ENCODE measurements around the gene CDH2. TPM values are rescaled to one million over a fixed set of nuclear protein-coding genes. Genes with fewer than 3 reads are reported as not detected.
A peak's percentile ranks its signal among the peaks of the same experiment; 100 is the strongest.

Gene CDH2
- total RNA-seq, 4 donors from 2014 or later, result 9.8 to 52.9 (median 17.8) TPM

DNA sequence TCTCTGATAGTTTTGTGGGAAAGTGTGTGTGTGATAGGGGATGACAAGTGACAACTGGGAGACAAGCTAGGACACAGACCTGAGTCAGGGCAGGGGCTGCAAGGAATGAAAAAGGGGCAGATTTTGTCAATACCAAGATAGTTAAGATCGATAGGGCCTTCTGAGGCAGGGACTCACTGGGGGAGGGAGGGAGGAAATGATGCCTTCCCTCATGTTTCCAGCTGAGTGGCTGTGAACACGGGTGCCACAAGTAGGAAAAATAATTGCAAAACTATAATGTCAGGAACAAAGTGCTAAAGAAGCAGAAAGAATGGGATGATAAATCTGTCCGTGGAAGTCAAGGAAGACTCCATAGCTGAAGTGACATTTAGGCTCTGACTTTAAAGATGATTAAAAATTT, 24.2 kb downstream of the CDH2 start:
- TF ChIP-seq POLR2AphosphoS5 (IDR thresholded peaks at IDR 0.05) (no peak), POLR2A (IDR thresholded peaks at IDR 0.05) (no peak), CTCF (IDR thresholded peaks at IDR 0.05) (no peak), EP300 (IDR thresholded peaks at IDR 0.05) (no peak)
- H3K4me1 ChIP-seq, result peaks cover 0 to 23% (median 0%) of the 10 kb centered on the region in 3 donors
- no peak overlapping the region for H3K4me3 ChIP-seq
- no peaks in the 10 kb centered on the region for H3K9me3 ChIP-seq
- H3K36me3 ChIP-seq, result no peaks in the 10 kb centered on the region
- no peak for ATAC-seq
- peak overlapping the region in 2 of 4 donors; percentile 19 to 20 for H3K27ac ChIP-seq
- H3K27me3 ChIP-seq, result no peaks in the 10 kb centered on the region
- WGBS, 2 donors (ENCODE audit: low coverage in 1 of 2), result 13 to 26% methylated on average over 3 of the region's 3 CpGs

DNA sequence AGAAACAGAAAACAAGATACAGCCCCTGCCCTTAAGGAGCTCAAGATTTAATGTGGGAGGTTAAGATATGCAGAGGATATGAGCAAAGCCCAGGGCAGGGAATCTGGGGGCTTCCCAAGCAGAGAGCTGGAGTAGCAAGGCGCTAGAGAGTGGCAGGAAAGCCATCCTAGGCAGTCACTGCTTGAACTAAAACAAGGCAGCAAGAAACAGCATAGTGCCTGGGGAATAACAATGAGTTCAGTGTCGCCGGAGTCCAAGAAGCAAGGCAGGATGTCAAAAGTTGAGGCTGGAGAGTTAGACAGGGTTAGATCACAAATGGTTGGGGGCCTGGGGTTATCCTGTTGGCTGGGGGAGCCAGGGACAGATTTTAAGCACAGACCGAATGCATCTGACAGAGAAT, 24.6 kb downstream of the CDH2 start:
- 55 to 80% methylated on average over 1 to 4 of the region's 4 CpGs for WGBS, 2 donors (ENCODE audit: low coverage in 1 of 2)
- ATAC-seq, result no peak
- no peaks in the 10 kb centered on the region for H3K9me3 ChIP-seq
- no peaks in the 10 kb centered on the region for H3K27me3 ChIP-seq
- H3K4me1 ChIP-seq, result peaks cover 0 to 19% (median 0%) of the 10 kb centered on the region in 3 donors
- TF ChIP-seq CTCF (IDR thresholded peaks at IDR 0.05) (no peak), POLR2A (IDR thresholded peaks at IDR 0.05) (no peak), EP300 (IDR thresholded peaks at IDR 0.05) (no peak), POLR2AphosphoS5 (IDR thresholded peaks at IDR 0.05) (no peak)
- H3K27ac ChIP-seq, result peak overlapping the region in 2 of 4 donors; percentile 19 to 20
- H3K36me3 ChIP-seq, result no peaks in the 10 kb centered on the region
- no peak overlapping the region for H3K4me3 ChIP-seq

GRCh38 chr18:28151434-28151833, 25.5 kb downstream of the CDH2 start:
- Histone ChIP-seq H3K27ac (no peak overlapping the region), H3K4me3 (no peak overlapping the region), H3K36me3 (no peaks in the 10 kb centered on the region), H3K4me1 (peaks cover 0 to 11% (median 0%) of the 10 kb centered on the region in 3 donors), H3K9me3 (no peaks in the 10 kb centered on the region), H3K27me3 (no peaks in the 10 kb centered on the region)
- ATAC-seq, result no peak
- 63% methylated on average over 1 of the region's 1 CpG; no CpG with 5 or more reads in 1 of the 2 donors for WGBS, 2 donors (ENCODE audit: low coverage in 1 of 2)
- TF ChIP-seq CTCF (IDR thresholded peaks at IDR 0.05) (no peak), POLR2A (IDR thresholded peaks at IDR 0.05) (no peak), POLR2AphosphoS5 (IDR thresholded peaks at IDR 0.05) (no peak), EP300 (IDR thresholded peaks at IDR 0.05) (no peak)

- ATAC-seq, result no peak
- WGBS, 2 donors (ENCODE audit: low coverage in 1 of 2), result no CpG with 5 or more reads among the region's 1 CpG
- Histone ChIP-seq H3K9me3 (no peaks in the 10 kb centered on the region), H3K27me3 (no peaks in the 10 kb centered on the region), H3K4me3 (no peak overlapping the region), H3K36me3 (no peaks in the 10 kb centered on the region), H3K4me1 (peaks cover 0 to 11% (median 0%) of the 10 kb centered on the region in 3 donors), H3K27ac (no peak overlapping the region)
- TF ChIP-seq EP300 (IDR thresholded peaks at IDR 0.05) (no peak), POLR2AphosphoS5 (IDR thresholded peaks at IDR 0.05) (no peak), CTCF (IDR thresholded peaks at IDR 0.05) (no peak)
These were observed 26.0 kb downstream of the CDH2 start for GRCh38 chr18:28150925-28151324.

DNA sequence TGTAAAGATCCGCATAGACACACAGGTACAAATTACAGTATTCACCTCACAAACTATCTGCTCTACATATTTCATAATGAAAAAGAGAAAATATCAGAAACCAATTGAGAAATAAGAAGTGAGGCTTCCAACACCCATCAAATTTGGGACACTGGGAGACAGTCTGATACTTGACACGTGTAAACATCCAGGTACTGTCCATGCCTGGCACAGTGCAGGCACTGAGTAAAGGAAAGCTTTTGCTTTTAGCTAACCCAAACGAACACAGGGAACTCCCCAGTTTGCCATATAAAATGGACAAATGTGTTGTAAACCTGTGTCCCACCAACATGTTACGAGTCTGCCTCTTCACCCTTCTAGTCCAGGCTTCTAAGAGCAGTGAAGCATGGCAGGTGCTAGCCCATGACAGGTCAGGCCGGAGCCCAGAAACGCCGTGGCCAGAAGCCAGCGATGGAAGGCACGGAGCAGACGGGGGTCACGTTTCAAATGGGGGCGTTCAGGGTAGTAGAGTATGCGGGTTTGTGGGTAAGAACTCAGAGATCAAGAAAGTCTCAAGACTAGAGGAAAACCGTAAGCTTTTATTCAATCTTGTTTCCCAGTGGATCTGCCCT, 27.0 kb downstream of the CDH2 start:
- no peak overlapping the region for H3K4me3 ChIP-seq
- no peaks in the 10 kb centered on the region for H3K9me3 ChIP-seq
- H3K36me3 ChIP-seq, result no peaks in the 10 kb centered on the region
- H3K4me1 ChIP-seq, result peaks cover 0 to 11% (median 0%) of the 10 kb centered on the region in 3 donors
- WGBS, 2 donors (ENCODE audit: low coverage in 1 of 2), result 89% methylated on average over 4 to 6 of the region's 14 CpGs
- no peaks in the 10 kb centered on the region for H3K27me3 ChIP-seq
- ATAC-seq, result no peak
- no peak overlapping the region for H3K27ac ChIP-seq
- no peak for TF ChIP-seq POLR2A (IDR thresholded peaks at IDR 0.05)

All from gastroesophageal sphincter (tissue), 4 donors.